Ovary (tissue), 9 donors: ENCODE measurements around the gene GRAMD2A. TPM values are rescaled to one million over a fixed set of nuclear protein-coding genes. Genes with fewer than 3 reads are reported as not detected.

Experiments
- DNase-seq, 5 donors: peaks; one replicate each; pipeline ENCODE4 v3.0.0-alpha.2; 2019 to 2020
- H3K27ac ChIP-seq, 2 donors: fragments of 200-600 bp; one replicate each; pipeline versions ENCODE4 v1.5.1 to v1.8.0; 2019 to 2022
- H3K27me3 ChIP-seq: fragments of 200-600 bp; one replicate; pipeline ENCODE4 v1.8.0; 2022
- H3K36me3 ChIP-seq: fragments of 200-600 bp; sonication (generic); one replicate; pipeline ENCODE4 v1.5.1; 2019
- H3K4me1 ChIP-seq: one replicate; pipeline ENCODE4 v1.8.1; 2013; ENCODE audit warnings: mild to moderate bottlenecking, moderate library complexity; ENCODE audit not compliant: insufficient read depth
- H3K4me3 ChIP-seq: fragments of 200-600 bp; sonication (generic); one replicate; pipeline ENCODE4 v1.5.1; 2017
- H3K9me3 ChIP-seq, 2 donors: fragments of 200-600 bp in 1 of 2; sonication (generic) in 1 of 2; one replicate each; pipeline versions ENCODE4 v1.5.1 to v1.8.1; 2013 to 2019; ENCODE audit warnings: mild to moderate bottlenecking in 1 of 2, moderate library complexity in 1 of 2
- EP300 ChIP-seq: sonication (generic); formaldehyde crosslinking; IDR thresholded peaks from one replicate; pipeline ENCODE4 v1.6.1; 2017; ENCODE audit warnings: antibody characterized with exemption
- POLR2A ChIP-seq: fragments of 450-650 bp; IDR thresholded peaks from one replicate; pipeline ENCODE4 v1.6.1; 2017; ENCODE audit warnings: antibody characterized with exemption, mild to moderate bottlenecking, moderate library complexity
- WGBS, 3 donors: extraction: QIAGEN DNeasy Blood & Tissue Kit in 1 of 3; methylation state at CpG; one replicate each; pipeline versions ENCODE4 v1.1.5 to v1.1.7; 2013 to 2017; 5-methylcytosine and 5-hydroxymethylcytosine counted together
- intact Hi-C, 4 donors: fragments of 100-400 bp; cut with DNase I; formaldehyde crosslinking; loops; one replicate each; pipeline versions ENCODE4 v1.11.0 to v1.15.1; 2022 to 2023
- polyA plus RNA-seq, 2 donors: library from polyadenylated mRNA; stranded (reverse); fragments of 200-250 nt in 1 of 2; fragments of 350-450 nt in 1 of 2; fragmentation: Illumina TruSeq in 1 of 2; extraction: RNeasy Lipid Tissue Mini Kit (QIAGEN cat#74804) in 1 of 2; gene quantifications; one replicate each; pipeline ENCODE4 v1.2.3, GENCODE V29; 2013 to 2014
- total RNA-seq, 7 donors: library from RNA; depleted of rRNA in 2 of 7; stranded (reverse); fragments of >200 nt in 2 of 7; fragmentation: NEBNext Ultra II Directional in 3 of 7; extraction: Animal tissue kit (Norgen Biotek cat#: 25700) in 3 of 7; gene quantifications; one replicate each; pipeline versions ENCODE4 v1.1.0 to v1.2.4, GENCODE V29; 2016 to 2023
- TF ChIP-seq, protein P1 (sequence below), 3 donors: fragments of 450-650 bp in 2 of 3; fragments of 200-600 bp in 1 of 3; IDR thresholded peaks; one replicate each; pipeline versions ENCODE4 v1.5.1 to v1.8.0; 2016 to 2022; ENCODE audit warnings: antibody characterized with exemption in 3 of 3, mild to moderate bottlenecking in 1 of 3
- donor health status: DM: no; HTN: no; CAD: no; lungs with moderate emphysema.
- donor health status: DM: no; HTN: no; CAD: no.
- donor health status: Bipolar disorder and iron deficiency.
- donor health status: DM: yes; HTN: yes; CAD: no.
- donor health status: DM: no; HTN: no; CAD: no.
- donor health status: DM: yes; HTN: yes; CAD: no.

Gene GRAMD2A
- total and polyA plus RNA-seq, 9 donors, result 0.08 to 8.5 (median 1.4) TPM

- intact Hi-C loops, result no loop called here
- Histone ChIP-seq H3K4me1 (peaks cover 10% of the 10 kb centered on the region), H3K27ac (no peak overlapping the region), H3K36me3 (no peaks in the 10 kb centered on the region), H3K9me3 (no peaks in the 10 kb centered on the region), H3K4me3 (no peak overlapping the region), H3K27me3 (no peaks in the 10 kb centered on the region)
- TF ChIP-seq EP300 (no peak), POLR2A (no peak)
- TF ChIP-seq, protein P1, sequence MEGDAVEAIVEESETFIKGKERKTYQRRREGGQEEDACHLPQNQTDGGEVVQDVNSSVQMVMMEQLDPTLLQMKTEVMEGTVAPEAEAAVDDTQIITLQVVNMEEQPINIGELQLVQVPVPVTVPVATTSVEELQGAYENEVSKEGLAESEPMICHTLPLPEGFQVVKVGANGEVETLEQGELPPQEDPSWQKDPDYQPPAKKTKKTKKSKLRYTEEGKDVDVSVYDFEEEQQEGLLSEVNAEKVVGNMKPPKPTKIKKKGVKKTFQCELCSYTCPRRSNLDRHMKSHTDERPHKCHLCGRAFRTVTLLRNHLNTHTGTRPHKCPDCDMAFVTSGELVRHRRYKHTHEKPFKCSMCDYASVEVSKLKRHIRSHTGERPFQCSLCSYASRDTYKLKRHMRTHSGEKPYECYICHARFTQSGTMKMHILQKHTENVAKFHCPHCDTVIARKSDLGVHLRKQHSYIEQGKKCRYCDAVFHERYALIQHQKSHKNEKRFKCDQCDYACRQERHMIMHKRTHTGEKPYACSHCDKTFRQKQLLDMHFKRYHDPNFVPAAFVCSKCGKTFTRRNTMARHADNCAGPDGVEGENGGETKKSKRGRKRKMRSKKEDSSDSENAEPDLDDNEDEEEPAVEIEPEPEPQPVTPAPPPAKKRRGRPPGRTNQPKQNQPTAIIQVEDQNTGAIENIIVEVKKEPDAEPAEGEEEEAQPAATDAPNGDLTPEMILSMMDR (IDR thresholded peaks at IDR 0.05), result no peak
- no peak for DNase-seq
- 86 to 93% (median 89%) methylated on average over 4 of the region's 4 CpGs for WGBS, 3 donors
Measured at GRCh38 chr15:72222393-72222792, 24.8 kb upstream of the GRAMD2A start.

DNA sequence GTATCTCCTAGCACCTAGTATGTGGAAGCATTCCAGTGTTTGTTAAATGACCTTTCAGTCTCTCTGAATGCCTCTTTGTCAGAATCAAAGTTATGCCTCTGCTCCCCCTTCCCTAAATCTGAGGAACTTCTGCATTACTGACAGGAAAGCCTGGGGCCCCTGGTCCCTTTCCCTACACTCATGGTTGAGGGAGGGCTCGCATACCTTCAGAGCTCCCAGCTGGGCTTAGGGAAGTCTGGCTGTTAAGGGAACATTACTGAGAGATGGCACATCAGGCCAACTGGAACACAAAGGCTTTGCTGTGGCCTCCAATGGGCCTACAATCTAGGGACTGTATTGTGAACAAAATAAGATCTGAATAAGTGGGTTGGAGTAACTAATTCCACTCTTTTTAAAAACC, 23.1 kb upstream of the GRAMD2A start:
- H3K4me1 ChIP-seq, result peaks cover 2% of the 10 kb centered on the region
- intact Hi-C loops, result no loop called here
- TF ChIP-seq, protein P1 (IDR thresholded peaks at IDR 0.05), result no peak
- TF ChIP-seq POLR2A, result no peak
- no peak for TF ChIP-seq EP300

GRCh38 chr15:72217216-72217615, 19.6 kb upstream of the GRAMD2A start:
- no peak for DNase-seq
- Histone ChIP-seq H3K36me3 (no peaks in the 10 kb centered on the region), H3K27me3 (no peaks in the 10 kb centered on the region), H3K4me3 (no peak overlapping the region), H3K4me1 (peaks cover under 1% of the 10 kb centered on the region), H3K9me3 (no peaks in the 10 kb centered on the region), H3K27ac (no peak overlapping the region)
- no peak for TF ChIP-seq EP300
- TF ChIP-seq, protein P1 (IDR thresholded peaks at IDR 0.05), result no peak
- no peak for TF ChIP-seq POLR2A
- 47 to 55% (median 53%) methylated on average over 4 of the region's 4 CpGs for WGBS, 3 donors
- intact Hi-C loops, result loop anchor here in 1 of 4 donors (10.0 kb wide), 1 partner anchor 138 kb away; no protein-coding TSS in a partner anchor

More for the DNA sequence above, 23.1 kb upstream of the GRAMD2A start:
- H3K9me3 ChIP-seq, result no peaks in the 10 kb centered on the region
- H3K27me3 ChIP-seq, result no peaks in the 10 kb centered on the region
- no peaks in the 10 kb centered on the region for H3K36me3 ChIP-seq
- no peak for DNase-seq
- no peak overlapping the region for H3K27ac ChIP-seq
- H3K4me3 ChIP-seq, result no peak overlapping the region
- whole genome bisulfite sequencing, 3 donors, result 80 to 100% (median 86%) methylated on average over 1 of the region's 1 CpG

- DNase-seq, result no peak
- Histone ChIP-seq H3K27me3 (no peaks in the 10 kb centered on the region), H3K36me3 (no peaks in the 10 kb centered on the region), H3K4me1 (no peaks in the 10 kb centered on the region), H3K27ac (no peak overlapping the region), H3K4me3 (no peak overlapping the region), H3K9me3 (no peaks in the 10 kb centered on the region)
- intact Hi-C loops, result loop anchor here in 1 of 4 donors (10.0 kb wide), 1 partner anchor 139 kb away; no protein-coding TSS in a partner anchor
- 89 to 95% (median 93%) methylated on average over 1 of the region's 1 CpG for WGBS, 3 donors
- TF ChIP-seq POLR2A (no peak), EP300 (no peak)
- TF ChIP-seq, protein P1 (IDR thresholded peaks at IDR 0.05), result no peak
Measured at GRCh38 chr15:72216079-72216478, 18.5 kb upstream of the GRAMD2A start.
